ENCODE measurements around the gene TTC28.

DNA sequence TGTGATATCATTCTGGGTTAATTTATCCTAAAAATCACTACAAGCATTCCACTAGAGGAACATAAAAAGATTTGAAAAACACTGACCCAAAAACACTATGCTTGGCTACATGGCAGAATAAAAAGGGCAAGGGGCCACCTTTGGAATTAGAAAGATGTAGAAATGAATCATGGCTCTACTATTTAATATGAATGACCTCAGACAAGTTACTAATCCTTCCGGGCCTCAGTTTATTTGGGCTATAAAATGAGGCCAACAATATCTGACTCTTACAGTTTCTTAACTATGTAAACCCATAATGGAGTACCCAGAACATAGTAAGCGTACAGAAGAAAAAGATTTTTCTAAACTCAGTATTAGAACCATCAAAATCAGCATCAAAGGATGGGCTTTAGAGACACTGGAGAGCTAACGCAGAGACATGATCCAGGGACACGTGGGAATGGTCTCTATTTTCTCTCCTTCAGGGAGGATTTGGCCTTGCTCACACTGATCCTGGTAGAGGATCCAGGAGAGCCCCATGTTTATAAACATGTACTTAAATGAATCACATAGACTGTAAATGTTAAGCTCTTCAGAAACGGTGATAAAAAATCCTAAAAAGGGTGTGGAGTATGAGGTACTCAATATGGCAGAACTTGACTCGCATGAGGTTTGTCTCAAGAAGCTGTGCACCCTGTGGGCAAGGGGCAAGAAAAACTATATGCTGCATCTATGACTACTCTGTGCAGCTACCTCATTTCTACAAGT lies 472.2 kb downstream of the TTC28 start:
- TF ChIP-seq, protein P1, sequence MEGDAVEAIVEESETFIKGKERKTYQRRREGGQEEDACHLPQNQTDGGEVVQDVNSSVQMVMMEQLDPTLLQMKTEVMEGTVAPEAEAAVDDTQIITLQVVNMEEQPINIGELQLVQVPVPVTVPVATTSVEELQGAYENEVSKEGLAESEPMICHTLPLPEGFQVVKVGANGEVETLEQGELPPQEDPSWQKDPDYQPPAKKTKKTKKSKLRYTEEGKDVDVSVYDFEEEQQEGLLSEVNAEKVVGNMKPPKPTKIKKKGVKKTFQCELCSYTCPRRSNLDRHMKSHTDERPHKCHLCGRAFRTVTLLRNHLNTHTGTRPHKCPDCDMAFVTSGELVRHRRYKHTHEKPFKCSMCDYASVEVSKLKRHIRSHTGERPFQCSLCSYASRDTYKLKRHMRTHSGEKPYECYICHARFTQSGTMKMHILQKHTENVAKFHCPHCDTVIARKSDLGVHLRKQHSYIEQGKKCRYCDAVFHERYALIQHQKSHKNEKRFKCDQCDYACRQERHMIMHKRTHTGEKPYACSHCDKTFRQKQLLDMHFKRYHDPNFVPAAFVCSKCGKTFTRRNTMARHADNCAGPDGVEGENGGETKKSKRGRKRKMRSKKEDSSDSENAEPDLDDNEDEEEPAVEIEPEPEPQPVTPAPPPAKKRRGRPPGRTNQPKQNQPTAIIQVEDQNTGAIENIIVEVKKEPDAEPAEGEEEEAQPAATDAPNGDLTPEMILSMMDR (IDR thresholded peaks at IDR 0.05 in 2 of 3, conservative IDR thresholded peaks at IDR 0.05 in 1 of 3; ENCODE audit: control insufficient read depth in 2 of 3, extremely low read depth in 1 of 3, insufficient read depth in 1 of 3, low read depth in 3 of 3, low read length in 3 of 3): no peak
- TF ChIP-seq, protein P2, sequence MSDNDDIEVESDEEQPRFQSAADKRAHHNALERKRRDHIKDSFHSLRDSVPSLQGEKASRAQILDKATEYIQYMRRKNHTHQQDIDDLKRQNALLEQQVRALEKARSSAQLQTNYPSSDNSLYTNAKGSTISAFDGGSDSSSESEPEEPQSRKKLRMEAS (IDR thresholded peaks at IDR 0.05; ENCODE audit: low read depth, low read length): no peak
- TF ChIP-seq RAD21 (IDR thresholded peaks at IDR 0.05; ENCODE audit: insufficient read depth, low read depth, low read length): no peak

Measured in GM12878 (cell line).